ENCODE results near the gene PTPRK.

GRCh38 chr6:128531696-128532095 lies 11.3 kb upstream of the PTPRK start:
- TF ChIP-seq POLR2AphosphoS5 (IDR thresholded peaks at IDR 0.05) (no peak), POLR2A (IDR thresholded peaks at IDR 0.05) (no peak)

Measured in suprapubic skin (tissue), 4 donors.